HG03103 (cell line): Measurements from ENCODE around the gene IL15.
A peak's percentile ranks its signal among the peaks of the same experiment; 100 is the strongest.
"Not testable (repeated sequence)": the region's sequence is repeated elsewhere in the genome, so short reads cannot be mapped to it uniquely, and the experiment has no call there.

Experiments
- ATAC-seq: cut with Tn5 transposase; IDR thresholded peaks from one replicate; pipeline ENCODE4 v1.9.1; 2021; ENCODE audit warnings: low read depth; ENCODE audit not compliant: unreplicated experiment

The IL15 gene

DNA sequence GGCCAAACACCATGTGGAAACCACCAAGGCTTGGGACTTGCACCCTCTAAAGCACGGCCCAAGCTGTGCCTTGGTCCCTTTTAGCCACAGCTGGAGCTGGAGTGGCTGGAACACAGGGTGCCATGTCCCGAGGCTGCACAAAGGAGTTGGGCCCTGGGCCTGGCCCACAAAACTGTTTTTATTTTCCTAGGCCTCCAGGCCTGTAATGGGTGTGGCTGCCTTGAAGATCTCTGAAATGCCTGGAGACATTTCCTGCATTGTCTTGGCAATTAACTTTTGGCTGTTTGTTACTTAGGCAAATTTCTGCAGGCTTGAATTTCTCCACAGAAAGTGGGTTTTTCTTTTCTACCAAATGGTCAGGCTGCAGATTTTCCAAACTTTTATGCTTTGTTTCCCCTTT lies 55.7 kb downstream of the IL15 start:
- ATAC-seq = no peak

DNA sequence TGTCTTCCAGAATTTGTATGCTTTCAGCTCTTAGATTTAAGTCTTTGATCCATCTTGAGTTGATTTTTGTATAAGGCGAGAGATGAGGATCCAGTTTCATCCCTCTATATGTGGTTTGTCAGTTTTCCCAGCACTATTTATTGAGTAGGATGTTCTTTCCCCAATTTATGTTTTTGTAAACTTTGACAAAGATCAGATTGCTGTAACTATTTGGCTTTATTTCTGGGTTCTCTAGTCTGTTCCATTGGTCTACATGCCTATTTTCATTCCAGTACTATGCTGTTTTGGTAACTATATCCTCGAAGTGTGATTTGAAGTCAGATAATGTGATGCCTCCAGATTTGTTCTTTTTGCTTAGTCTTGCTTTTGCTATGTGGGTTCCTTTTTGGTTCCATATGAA lies 60.7 kb downstream of the IL15 start:
- ATAC-seq = no peak

DNA sequence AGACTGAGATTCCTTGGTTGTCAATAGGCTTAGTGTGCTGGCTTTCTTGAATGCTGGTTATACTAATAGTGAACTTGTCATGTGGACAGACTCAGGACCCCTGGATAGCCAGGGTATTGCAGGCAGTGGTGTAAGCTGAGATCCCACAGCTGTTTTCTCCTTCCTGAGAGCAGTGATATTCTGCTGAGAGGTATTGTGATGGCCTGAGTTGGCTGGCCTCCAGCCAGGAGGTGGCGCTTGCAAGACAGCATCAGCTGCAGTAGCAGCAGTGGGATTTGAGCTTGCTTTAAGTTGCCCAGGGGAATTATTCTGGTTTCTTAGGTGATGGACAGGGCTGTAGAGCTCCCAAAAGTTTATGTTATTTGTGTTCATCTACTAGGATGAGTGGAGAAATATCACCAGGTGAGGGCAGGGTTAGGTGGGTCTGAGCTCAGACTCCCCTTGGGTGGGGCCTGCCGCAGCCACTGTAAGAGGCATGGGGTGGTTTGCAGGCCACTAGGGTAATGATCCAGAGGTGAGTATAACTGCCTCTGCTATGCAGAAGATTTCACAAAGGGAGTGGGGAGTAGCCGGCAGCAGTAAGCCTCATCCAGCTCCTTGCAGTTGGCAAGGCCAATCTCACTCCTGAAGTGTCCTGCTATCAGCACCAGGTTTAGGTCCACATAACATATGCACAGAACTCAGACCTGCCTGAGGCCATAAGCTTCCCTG lies 66.2 kb downstream of the IL15 start:
- no peak for ATAC-seq

DNA sequence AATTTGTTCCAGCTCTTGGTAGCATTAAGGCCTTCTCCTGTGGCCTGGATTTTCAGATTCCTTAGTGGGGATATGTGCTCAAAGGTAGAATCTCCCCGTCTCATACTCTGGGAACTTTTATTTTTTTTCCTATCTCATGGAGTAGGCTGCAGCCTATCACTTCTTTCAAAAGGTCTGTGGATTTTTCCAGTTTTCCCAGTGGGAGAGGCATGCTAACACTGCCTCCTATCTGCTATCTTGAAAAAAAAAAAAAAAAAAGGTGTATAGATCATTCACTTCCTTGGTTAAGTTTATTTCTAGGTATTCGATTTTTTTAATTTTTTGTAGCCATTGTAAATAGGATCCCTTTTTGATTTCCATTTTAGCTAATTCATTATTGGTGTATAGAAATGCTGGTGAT lies 67.1 kb downstream of the IL15 start:
- no peak for ATAC-seq

DNA sequence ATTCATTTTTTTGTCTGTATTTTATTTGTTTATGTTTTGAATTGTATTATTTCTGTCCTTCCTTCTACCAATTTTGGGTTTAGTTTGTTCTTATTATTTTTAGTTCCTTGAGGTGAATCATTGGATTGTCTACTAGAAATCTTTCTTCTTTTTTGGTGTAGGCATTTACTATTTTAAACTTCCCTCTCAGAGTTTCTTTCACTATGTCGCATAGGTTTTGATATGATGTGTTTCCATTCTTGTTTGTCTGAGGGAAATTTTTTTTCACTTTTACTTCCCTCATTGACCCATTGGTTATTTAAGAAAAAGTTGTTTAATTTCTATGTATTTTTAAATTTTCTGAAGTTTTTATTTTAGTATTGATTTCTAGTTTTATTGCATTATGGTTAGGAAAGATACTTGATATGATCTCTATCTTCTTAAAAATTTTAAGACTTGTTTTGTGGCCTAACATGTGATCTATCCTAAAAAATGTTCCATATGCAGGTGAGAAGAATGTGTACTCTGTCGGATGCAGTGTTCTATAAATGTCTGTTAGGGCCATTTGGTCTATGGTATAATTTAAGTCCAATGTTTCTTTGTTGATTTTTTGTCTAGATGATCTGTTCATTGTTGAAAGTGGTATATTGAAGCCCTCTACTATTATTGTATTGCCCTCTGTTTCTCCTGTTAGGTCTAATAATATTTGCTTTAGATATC lies 68.8 kb downstream of the IL15 start:
- ATAC-seq = peak; percentile 70

DNA sequence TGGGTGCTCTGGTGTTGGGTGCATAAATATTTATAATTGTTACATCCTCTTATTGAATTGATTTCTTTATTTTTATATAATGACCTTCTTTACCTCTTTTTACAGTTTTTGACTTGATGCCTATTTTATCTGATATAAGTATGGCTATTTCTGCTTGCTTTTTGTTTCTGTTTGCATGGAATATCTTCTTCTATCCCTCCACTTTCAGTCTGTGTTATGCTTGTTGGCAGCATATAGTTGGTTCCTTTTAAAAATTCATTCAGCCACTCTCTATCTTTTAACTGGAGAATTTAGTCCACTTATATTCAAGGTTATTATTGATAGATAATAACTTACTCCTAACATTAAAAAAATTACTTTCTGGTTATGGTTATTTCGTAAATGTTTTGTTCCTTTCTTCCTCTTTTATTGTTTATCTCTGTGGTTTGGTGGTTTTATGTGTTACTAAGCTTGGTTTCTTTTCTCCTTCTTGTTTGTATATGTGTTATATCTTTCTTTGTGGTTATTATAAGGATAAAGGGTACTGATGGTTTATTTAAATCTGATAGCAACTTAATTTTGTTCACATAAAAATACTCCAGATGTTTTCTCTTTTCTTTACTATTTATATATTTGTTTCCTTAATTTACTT lies 69.5 kb downstream of the IL15 start:
- ATAC-seq = peak; percentile 49

DNA sequence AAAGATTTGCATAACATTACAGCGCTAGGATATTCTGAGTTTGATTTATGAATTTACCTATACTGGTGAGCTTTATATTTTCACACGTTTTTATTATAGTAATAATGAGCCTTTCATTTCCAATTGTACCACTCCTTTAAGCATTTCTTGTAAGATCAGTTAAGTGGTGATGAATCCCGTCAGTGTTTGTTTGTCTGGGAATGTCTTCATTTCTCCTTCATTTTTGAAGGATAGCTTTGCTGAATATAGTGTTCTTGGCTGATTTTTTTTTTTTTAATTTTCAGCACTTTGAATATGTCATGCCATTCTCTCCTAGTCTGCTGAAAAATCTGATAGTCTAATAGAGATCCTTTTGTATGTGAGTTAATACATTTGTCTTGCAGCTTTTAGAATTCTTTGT lies 70.1 kb downstream of the IL15 start:
- ATAC-seq = no peak

DNA sequence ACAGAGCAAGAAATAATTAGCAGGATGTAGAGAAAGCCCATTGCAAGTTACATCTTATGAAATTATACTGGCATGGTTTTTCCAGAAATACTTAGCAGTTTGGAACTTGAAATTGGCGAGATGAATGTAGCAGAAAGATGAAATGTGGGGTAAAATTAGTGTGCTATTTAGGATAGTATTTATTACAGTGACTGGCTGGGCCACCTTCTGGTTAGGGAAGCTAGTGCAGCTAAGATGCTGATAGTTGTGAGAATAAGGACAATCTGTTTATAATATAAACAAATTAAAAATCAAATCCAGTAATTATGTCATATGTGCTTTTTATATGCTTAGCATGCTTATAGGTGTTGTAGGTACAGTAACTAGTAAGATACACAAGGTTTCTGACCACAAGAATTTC lies 74.8 kb downstream of the IL15 start:
- ATAC-seq = no peak

DNA sequence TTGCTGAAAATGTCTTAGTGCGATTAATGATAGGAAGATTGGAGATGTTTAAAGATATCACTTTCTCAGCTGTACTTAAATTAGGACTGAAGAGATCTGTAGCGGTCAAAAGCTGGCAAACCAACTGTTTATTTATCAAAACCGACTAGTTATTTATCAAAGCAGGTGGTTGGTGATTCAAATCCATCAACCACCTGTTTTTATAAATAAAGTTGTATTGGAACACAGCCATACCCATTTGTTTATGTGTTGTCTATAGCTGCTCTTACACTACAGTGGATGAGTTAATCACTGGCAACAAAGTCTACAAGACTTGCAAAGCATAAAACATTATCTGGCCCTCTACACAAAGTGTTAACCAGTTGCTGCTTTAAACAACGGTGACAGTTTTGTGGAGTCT lies 76.8 kb downstream of the IL15 start:
- no peak for ATAC-seq

DNA sequence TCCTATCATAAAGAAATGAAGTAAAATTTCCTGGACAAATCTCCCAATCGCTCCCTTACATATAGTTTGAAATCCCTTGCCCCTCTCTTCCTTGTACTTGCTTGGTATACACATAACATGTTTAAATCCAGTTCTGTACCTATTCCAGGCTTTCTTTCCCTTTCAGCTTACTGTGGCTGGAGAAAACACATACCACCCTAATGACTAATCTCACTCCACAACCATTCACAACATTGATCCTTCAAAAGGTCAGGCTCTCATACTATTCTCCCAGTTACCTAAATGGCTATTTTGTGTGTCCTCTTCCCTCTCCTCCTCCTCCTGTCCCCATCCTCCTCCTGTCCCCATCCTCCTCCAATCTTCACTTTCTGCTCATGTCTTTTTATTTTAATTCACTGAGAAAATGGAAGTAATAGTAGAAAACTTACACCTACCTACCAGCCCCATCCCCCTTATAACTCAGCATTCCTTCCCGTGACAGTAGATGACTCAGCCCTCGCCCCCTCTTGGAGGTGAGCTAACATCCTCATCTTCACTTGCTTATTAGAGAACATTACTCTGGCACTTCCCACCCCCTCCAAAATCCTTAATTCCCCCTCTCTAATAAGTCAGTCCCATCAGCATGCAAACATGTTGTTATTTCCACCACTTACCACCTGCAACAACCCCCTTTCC lies 77.5 kb downstream of the IL15 start:
- ATAC-seq = no peak

DNA sequence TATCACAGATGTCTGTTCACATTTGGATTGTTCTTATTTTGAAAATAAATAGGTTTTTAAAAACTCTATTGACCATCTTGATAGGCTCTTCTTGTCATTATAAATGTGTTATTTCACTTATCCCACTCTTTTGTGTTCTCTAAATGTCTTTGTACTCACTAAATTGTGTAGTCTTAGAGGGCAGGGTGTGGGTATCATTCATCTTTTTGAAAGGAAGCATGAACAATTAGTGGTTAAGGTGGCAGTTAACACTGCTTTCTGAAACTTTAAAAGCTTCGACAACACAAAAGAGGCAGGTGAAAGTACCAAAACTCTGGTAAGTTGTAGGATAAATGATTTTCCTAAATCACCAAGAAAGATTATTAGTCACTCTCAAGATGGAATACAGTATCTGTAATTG lies 83.2 kb downstream of the IL15 start:
- no peak for ATAC-seq

DNA sequence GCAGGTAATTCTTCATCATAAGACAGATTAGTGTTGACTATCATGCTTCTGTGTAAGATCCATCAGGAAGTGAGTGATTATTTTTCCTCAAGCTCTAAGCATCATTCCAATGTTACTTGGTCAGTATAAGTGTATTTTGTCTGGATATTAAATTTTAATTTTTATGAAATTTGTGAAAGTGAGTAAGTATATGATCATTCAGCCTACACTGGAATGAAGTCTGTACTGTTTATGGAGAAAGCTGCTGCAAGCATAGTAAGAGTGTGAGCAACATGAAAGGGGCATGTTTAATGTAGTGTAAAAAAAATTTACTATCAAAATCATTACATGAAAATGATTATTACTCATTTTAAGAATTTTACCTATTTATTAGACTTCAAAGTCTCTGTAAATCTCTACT lies 84.8 kb downstream of the IL15 start:
- ATAC-seq = no peak

DNA sequence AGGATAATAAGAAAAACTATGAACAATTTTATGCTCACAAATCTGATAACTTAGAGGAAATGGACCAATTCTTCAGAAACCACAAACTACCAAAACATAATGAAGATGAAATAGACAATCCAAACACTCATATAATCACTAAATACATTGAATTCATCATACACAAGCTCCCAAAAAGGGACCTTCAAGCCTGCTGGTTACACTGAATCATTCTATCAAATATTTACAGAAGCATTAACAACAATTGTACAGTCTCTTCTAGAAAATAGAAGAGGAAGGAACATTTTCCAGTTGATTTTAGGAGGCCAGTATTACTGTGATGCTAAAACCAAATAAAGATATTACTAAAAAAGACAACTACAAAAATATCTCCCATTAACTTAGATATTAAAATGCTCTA lies 88.3 kb downstream of the IL15 start:
- no peak for ATAC-seq

DNA sequence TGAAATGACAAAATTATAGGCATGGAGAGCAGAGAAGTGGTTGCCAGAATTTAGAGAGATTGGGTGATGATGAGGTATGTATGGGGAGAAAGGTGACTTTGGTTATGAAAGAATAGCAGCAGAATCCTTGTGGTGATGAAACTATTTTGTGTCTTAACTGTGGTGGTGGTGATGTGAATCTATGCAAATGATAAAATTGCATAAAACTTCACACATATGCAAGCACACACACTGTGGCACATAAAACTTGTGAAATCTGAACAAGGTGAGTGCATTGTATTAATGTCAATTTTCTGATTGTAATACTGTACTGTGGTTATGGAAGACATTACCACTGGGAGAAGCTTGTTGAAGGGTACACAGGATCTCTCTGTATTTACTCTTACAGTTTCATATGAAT lies 91.0 kb downstream of the IL15 start:
- no peak for ATAC-seq

DNA sequence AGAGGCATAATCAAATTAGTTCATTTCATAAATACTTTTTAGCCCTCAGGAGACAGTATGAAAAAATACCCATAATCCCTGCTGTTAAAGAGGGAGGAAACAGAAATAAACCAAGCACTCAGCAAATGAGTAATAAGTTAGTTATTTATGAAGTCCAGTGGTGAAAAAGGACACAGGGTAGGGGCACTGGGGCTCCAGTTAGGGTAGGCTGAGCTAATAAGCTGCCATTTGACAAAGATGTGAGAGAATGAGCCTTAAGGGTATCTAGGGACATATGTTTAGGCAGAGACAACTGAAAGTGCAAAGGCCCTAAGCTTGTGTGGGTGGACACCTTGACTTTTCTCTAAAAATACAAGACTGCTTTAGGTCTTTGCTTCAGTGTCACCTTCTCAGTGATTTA lies 94.4 kb downstream of the IL15 start:
- ATAC-seq = no peak

DNA sequence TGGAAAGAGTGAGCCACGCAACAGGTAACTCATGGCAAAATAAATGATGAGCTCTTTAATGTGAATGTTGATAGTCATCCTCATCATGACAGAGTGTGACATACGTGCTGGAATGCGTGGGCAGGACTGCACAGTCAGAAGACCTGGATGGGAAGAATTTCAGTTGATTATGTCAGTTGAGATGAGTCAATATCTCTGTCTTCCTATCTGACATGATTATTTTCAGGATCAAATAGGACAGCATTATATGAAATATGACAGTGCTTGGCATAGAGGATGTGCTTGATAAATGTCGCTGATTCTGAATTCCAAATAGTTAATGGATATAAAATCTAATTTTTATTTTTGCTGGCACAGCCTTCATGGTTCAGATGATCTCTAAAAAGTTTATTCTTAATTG lies 95.1 kb downstream of the IL15 start:
- ATAC-seq = no peak

DNA sequence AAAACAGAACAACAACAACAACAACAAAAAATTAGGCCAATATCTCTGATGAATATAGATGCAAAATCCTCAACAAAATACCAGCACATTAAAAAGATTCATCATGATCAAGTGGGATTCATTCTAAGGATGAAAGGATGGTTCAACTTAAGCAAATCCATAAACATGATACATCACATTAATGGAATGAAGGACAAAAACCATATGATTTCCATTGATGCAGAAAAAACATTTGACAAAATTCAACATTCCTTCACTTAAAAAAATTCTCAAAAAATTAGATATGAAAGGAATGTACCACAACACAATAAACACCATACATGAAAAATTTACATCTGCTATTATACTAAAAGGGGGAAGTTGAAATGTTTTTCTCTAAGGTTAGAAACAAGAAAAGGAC lies 103.3 kb downstream of the IL15 start:
- ATAC-seq = no peak

DNA sequence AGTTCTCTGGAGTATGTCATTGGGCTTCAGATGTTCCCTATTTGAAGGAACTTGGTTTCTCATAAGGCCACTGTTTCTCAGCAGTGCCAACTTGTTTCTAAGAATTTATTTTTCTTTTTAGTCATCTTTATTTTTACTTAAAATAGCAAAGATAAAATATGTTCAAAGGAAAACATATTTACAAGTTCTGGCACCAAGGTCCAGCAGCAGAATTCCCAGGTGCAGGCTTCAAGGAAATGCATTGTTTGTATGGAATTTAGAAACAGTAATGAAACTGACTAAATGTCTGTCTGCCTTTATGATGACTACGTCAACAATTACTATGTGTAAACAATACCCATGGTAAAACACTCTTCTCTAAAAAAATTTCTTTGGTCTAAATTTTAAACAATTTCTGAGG lies 109.6 kb downstream of the IL15 start:
- ATAC-seq = no peak

DNA sequence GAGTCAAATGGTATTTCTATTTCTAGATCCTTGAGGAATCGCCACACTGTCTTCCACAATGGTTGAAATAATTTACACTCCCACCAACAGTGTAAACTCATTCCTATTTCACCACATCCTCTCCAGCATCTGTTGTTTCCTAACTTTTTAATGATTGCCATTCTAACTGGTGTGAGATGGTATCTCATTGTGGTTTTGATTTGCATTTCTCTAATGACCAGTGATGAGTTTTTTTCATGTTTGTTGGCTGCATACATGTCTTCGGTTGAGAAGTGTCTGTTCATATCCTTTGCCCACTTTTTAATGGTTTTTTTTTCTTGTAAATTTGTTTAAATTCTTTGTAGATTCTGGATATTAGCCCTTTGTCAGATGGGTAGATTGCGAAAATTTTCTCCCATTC lies 115.4 kb downstream of the IL15 start:
- not testable (repeated sequence) for ATAC-seq

DNA sequence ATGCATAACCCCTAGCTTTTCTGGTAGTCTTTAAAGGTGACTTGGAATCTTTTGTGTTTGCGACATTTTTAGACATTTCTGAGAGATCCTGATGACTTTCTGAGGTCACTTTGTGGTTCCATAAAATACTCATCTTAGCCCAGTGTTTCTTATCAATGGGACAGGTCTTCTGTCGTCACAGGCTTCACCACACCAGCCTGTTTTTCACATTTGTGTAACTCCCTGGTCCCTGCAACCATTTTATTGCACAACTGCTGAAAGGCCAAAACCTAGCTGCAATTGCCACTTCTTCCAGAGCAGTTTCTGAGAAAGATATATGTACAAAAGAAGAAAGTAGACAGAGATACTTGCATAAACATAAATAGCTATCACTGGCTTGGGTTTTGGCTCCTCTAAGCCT lies 120.9 kb downstream of the IL15 start:
- no peak for ATAC-seq

DNA sequence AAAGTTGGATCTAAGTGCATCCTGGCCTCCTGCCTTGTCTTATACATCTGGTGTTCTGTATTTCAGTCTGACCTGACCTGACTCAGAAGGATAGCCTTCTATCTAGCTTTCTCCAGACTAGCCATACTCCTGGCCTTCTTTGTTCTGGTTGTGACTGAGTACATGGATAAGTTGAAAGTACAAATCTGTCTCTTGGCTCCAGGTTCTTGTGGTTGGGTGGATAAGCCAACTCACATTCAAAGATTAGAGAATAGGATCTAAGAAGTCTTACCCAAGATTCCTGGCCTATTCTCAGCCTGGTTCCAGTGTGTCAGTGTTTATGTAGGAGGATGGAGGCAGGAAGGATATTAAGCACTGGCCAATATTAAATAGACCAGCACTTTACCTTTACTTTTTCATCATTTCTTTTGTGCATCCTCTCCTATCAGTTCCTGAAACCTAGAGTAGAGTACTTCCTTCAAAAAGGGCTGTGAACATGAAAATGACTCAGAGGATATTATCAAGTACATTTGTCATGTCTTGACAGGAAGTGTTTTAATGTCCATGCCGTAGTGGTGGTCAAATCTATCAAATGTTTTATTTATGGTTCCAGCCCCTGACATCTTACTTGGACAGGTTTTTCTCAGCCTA lies 123.5 kb downstream of the IL15 start:
- ATAC-seq = no peak
